Measurements from ENCODE around the gene F10. TPM values are rescaled to one million over a fixed set of nuclear protein-coding genes. Genes with fewer than 3 reads are reported as not detected.

The F10 gene
- total and polyA plus RNA-seq, 2 of the 13 experiments (the other 11 are each of a cell fraction or from before 2014, with no cell fraction given), result 58.4 to 237 TPM

DNA sequence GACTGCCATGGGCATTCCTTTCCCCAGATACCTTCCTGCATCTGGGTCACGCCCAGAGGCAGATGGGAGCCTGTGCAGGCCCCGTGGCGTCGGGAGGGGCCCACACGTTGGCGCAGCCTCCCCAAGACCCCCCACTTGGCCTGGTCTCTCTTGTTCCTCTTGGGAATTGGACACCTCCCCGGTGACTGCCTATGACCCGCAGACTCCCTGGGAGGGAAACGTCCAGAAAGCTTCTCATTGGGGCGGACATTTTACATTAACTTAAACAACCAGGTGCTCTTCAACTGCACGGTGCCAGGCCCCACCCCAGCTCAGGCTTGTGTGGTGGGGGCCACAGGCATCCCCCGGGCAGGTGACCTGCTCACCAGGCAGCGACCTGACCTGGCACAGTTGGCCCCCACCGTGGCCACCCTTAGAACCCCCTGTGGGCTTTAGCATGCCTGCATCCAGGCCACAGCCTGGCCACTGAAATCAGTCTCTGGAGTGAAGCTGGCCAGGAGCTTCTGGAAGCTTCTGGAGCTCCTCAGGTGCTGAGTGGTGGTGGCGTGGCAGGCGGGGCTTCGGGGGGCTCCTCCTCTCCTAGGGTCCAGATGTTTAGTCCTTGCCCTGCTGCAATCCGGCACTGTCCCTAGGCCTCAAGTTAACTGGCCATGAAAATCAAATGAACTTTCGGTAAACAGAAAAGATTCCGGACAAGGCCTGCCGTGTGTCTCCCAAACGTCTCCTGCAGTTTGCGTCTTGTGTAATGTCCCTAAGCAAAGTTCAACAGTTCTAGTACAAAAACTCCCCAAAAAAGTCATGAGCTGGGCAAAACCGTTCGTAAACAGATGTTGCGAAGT, 27.3 kb downstream of the F10 start (continued):
- TF ChIP-seq, protein P1, sequence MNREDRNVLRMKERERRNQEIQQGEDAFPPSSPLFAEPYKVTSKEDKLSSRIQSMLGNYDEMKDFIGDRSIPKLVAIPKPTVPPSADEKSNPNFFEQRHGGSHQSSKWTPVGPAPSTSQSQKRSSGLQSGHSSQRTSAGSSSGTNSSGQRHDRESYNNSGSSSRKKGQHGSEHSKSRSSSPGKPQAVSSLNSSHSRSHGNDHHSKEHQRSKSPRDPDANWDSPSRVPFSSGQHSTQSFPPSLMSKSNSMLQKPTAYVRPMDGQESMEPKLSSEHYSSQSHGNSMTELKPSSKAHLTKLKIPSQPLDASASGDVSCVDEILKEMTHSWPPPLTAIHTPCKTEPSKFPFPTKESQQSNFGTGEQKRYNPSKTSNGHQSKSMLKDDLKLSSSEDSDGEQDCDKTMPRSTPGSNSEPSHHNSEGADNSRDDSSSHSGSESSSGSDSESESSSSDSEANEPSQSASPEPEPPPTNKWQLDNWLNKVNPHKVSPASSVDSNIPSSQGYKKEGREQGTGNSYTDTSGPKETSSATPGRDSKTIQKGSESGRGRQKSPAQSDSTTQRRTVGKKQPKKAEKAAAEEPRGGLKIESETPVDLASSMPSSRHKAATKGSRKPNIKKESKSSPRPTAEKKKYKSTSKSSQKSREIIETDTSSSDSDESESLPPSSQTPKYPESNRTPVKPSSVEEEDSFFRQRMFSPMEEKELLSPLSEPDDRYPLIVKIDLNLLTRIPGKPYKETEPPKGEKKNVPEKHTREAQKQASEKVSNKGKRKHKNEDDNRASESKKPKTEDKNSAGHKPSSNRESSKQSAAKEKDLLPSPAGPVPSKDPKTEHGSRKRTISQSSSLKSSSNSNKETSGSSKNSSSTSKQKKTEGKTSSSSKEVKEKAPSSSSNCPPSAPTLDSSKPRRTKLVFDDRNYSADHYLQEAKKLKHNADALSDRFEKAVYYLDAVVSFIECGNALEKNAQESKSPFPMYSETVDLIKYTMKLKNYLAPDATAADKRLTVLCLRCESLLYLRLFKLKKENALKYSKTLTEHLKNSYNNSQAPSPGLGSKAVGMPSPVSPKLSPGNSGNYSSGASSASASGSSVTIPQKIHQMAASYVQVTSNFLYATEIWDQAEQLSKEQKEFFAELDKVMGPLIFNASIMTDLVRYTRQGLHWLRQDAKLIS (CRISPR knock-in tag; IDR thresholded peaks at IDR 0.05), result no peak
- TF ChIP-seq ZFP36L2 (CRISPR knock-in tag; IDR thresholded peaks at IDR 0.05), result no peak
- TF ChIP-seq REL (CRISPR knock-in tag; conservative IDR thresholded peaks at IDR 0.05), result no peak
- no peak for TF ChIP-seq ATF7-NPFF (CRISPR knock-in tag; IDR thresholded peaks at IDR 0.05; ENCODE audit: low read depth)
- TF ChIP-seq ZNF333 (CRISPR knock-in tag; IDR thresholded peaks at IDR 0.05; ENCODE audit: borderline replicate concordance), result no peak
- 0 out of 2 replicates have a peak, but pooled peaks have one; percentile 44 for TF ChIP-seq SP140L (CRISPR knock-in tag; IDR thresholded peaks at IDR 0.05; ENCODE audit: borderline replicate concordance)
- no peak for TF ChIP-seq ZNF484 (CRISPR knock-in tag; IDR thresholded peaks at IDR 0.05; ENCODE audit: borderline replicate concordance, low read depth)
- TF ChIP-seq NCOA2 (CRISPR knock-in tag; IDR thresholded peaks at IDR 0.05), result peak; percentile 77
- no peak for TF ChIP-seq IKZF1 (IDR thresholded peaks at IDR 0.05)
- TF ChIP-seq, protein P2, sequence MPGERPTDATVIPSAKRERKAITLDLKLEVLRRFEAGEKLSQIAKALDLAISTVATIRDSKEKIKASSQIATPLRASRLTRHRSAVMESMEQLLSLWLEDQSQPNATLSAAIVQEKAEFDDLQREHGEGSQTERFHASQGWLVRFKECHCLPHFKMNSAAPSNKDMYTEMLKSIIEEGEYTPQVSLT (CRISPR knock-in tag; IDR thresholded peaks at IDR 0.05; ENCODE audit: borderline replicate concordance, low read depth), result no peak
- no peak for TF ChIP-seq ZNF879 (CRISPR knock-in tag; IDR thresholded peaks at IDR 0.05)
- TF ChIP-seq, protein P3, sequence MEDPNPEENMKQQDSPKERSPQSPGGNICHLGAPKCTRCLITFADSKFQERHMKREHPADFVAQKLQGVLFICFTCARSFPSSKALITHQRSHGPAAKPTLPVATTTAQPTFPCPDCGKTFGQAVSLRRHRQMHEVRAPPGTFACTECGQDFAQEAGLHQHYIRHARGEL (CRISPR knock-in tag; IDR thresholded peaks at IDR 0.05), result 0 out of 2 replicates have a peak, but pooled peaks have one; percentile 22
- TF ChIP-seq ZNF737 (CRISPR knock-in tag; IDR thresholded peaks at IDR 0.05; ENCODE audit: borderline replicate concordance), result no peak
- TF ChIP-seq ZNF792 (CRISPR knock-in tag; IDR thresholded peaks at IDR 0.05), result no peak
- TF ChIP-seq MED13 (CRISPR knock-in tag; IDR thresholded peaks at IDR 0.05), result no peak
- 0 out of 2 replicates have a peak, but pooled peaks have one; percentile 28 for TF ChIP-seq HNRNPL (IDR thresholded peaks at IDR 0.05; ENCODE audit: low read depth, low read length)
- TF ChIP-seq ZBTB20 (CRISPR knock-in tag; IDR thresholded peaks at IDR 0.05; ENCODE audit: borderline replicate concordance, low read depth), result no peak
- TF ChIP-seq, protein P4, sequence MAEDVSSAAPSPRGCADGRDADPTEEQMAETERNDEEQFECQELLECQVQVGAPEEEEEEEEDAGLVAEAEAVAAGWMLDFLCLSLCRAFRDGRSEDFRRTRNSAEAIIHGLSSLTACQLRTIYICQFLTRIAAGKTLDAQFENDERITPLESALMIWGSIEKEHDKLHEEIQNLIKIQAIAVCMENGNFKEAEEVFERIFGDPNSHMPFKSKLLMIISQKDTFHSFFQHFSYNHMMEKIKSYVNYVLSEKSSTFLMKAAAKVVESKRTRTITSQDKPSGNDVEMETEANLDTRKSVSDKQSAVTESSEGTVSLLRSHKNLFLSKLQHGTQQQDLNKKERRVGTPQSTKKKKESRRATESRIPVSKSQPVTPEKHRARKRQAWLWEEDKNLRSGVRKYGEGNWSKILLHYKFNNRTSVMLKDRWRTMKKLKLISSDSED (CRISPR knock-in tag; IDR thresholded peaks at IDR 0.05), result no peak
- no peak for TF ChIP-seq ZNF143 (CRISPR knock-in tag; IDR thresholded peaks at IDR 0.05)
- 0 out of 2 replicates have a peak, but pooled peaks have one; percentile 16 for TF ChIP-seq ZNF383 (CRISPR knock-in tag; IDR thresholded peaks at IDR 0.05; ENCODE audit: borderline replicate concordance)
- TF ChIP-seq ZFP36 (IDR thresholded peaks at IDR 0.05; ENCODE audit: borderline replicate concordance, low read depth, low read length, partially characterized antibody), result no peak
- no peak for TF ChIP-seq ZBTB38 (CRISPR knock-in tag; IDR thresholded peaks at IDR 0.05)
- no peak for TF ChIP-seq GTF2F1 (IDR thresholded peaks at IDR 0.05; ENCODE audit: low read length)
- TF ChIP-seq ZMYM3 (CRISPR knock-in tag; IDR thresholded peaks at IDR 0.05), result no peak; the same call in 1 of the 2 replicates
